HepG2 (cell line): ENCODE measurements around the gene SNN. TPM values are rescaled to one million over a fixed set of nuclear protein-coding genes. Genes with fewer than 3 reads are reported as not detected.

ENCODE experiments used
- CTCF ChIP-seq: sonication (generic); formaldehyde crosslinking; IDR thresholded peaks from 2 replicates; pipeline ENCODE4 v1.5.0; 2020; ENCODE audit warnings: mild to moderate bottlenecking, missing genetic modification reagents, moderate library complexity
- ELF4 ChIP-seq: sonication (generic); formaldehyde crosslinking; IDR thresholded peaks from 2 replicates; pipeline ENCODE4 v1.5.0; 2020; ENCODE audit warnings: missing genetic modification reagents, mild to moderate bottlenecking, moderate library complexity, borderline replicate concordance
- GABPA ChIP-seq, 2 experiments: IDR thresholded peaks; 2 replicates each; pipeline ENCODE4 v1.6.1; 2011 to 2016; ENCODE audit warnings: low read depth in 2 of 2, low read length in 1 of 2, missing biosample characterization in 1 of 2, missing genetic modification characterization in 1 of 2
- MEF2D ChIP-seq: sonication (generic); formaldehyde crosslinking; IDR thresholded peaks from 2 replicates; pipeline ENCODE4 v1.5.1; 2020; ENCODE audit warnings: mild to moderate bottlenecking, missing genetic modification reagents
- MIER2 ChIP-seq: IDR thresholded peaks from 2 replicates; pipeline ENCODE4 v1.6.1; 2016; ENCODE audit warnings: missing biosample characterization, missing genetic modification reagents
- RBM39 ChIP-seq: fragments of 200-400 bp; formaldehyde crosslinking; IDR thresholded peaks from one replicate; pipeline ENCODE4 v1.6.1; 2018; ENCODE audit warnings: antibody characterized with exemption, mild to moderate bottlenecking, low read depth, low read length; ENCODE audit not compliant: poor library complexity, severe bottlenecking
- REPIN1 ChIP-seq: sonication (generic); formaldehyde crosslinking; IDR thresholded peaks from 2 replicates; pipeline ENCODE4 v1.8.0; 2022; ENCODE audit warnings: missing genetic modification reagents, low read depth, mild to moderate bottlenecking, borderline replicate concordance
- ZBTB14 ChIP-seq: sonication (generic); formaldehyde crosslinking; IDR thresholded peaks from 2 replicates; pipeline ENCODE4 v1.4.0; 2020; ENCODE audit warnings: missing genetic modification reagents
- ZBTB33 ChIP-seq: sonication (generic); formaldehyde crosslinking; IDR thresholded peaks from 2 replicates; pipeline ENCODE4 v1.4.0; 2020; ENCODE audit warnings: missing genetic modification reagents
- ZBTB49 ChIP-seq: sonication (generic); formaldehyde crosslinking; IDR thresholded peaks from 2 replicates; pipeline ENCODE4 v1.4.0; 2020; ENCODE audit warnings: missing genetic modification reagents, borderline replicate concordance
- ZFP1 ChIP-seq: IDR thresholded peaks from 2 replicates; pipeline ENCODE4 v1.6.1; 2016
- ZNF17 ChIP-seq: sonication (generic); formaldehyde crosslinking; IDR thresholded peaks from 2 replicates; pipeline ENCODE4 v1.5.0; 2020; ENCODE audit warnings: mild to moderate bottlenecking, missing genetic modification reagents
- ZNF264 ChIP-seq: sonication (generic); formaldehyde crosslinking; IDR thresholded peaks from 2 replicates; pipeline ENCODE4 v1.4.0; 2020; ENCODE audit warnings: missing genetic modification reagents
- ZNF292 ChIP-seq: sonication (generic); formaldehyde crosslinking; IDR thresholded peaks from 2 replicates; pipeline ENCODE4 v1.8.1; 2022; ENCODE audit warnings: mild to moderate bottlenecking, low read depth, missing genetic modification reagents, borderline replicate concordance
- ZNF3 ChIP-seq: IDR thresholded peaks from 2 replicates; pipeline ENCODE4 v1.7.0; 2017; ENCODE audit warnings: inconsistent platforms
- ZNF563 ChIP-seq: sonication (generic); formaldehyde crosslinking; IDR thresholded peaks from 2 replicates; pipeline ENCODE4 v1.8.0; 2022; ENCODE audit warnings: mild to moderate bottlenecking, moderate library complexity, missing genetic modification reagents
- ZNF768 ChIP-seq: sonication (generic); formaldehyde crosslinking; IDR thresholded peaks from 2 replicates; pipeline ENCODE4 v1.4.0; 2020; ENCODE audit warnings: missing genetic modification reagents
- ZSCAN21 ChIP-seq: sonication (generic); formaldehyde crosslinking; IDR thresholded peaks from 2 replicates; pipeline ENCODE4 v1.8.0; 2022; ENCODE audit warnings: mild to moderate bottlenecking, missing genetic modification reagents, moderate library complexity, borderline replicate concordance
- polyA plus RNA-seq, 8 experiments: library from polyadenylated mRNA; depleted of rRNA in 3 of 8; stranded (reverse) in 7 of 8; unstranded in 1 of 8; fragments of >200 nt; fragmentation: Illumina TruSeq in 4 of 8; extraction: Trizol in 4 of 8; gene quantifications; 2 replicates each; pipeline versions ENCODE4 v1.2.1 to v1.2.3, GENCODE V29; 2011 to 2016; ENCODE audit warnings: low read depth in 4 of 8, missing spikeins in 1 of 8, mixed read lengths in 1 of 8; ENCODE audit not compliant: insufficient read depth in 1 of 8
- total RNA-seq, 5 experiments: library from RNA; depleted of rRNA; stranded (reverse); fragments of >200 nt; fragmentation: Illumina TruSeq; extraction: Trizol; gene quantifications; 2 replicates each; pipeline ENCODE4 v1.2.3, GENCODE V29; 2016; ENCODE audit warnings: low read depth in 1 of 5

The SNN gene
- total and polyA plus RNA-seq, 2 of the 13 experiments (the other 11 are each of a cell fraction or from before 2014, with no cell fraction given), result 5.2 to 8.4 TPM

- TF ChIP-seq ZBTB33 (CRISPR knock-in tag), result peak; percentile 84
- peak; percentile 31; the same call in 1 of the 2 replicates for TF ChIP-seq ZNF768 (CRISPR knock-in tag)
- TF ChIP-seq CTCF (CRISPR knock-in tag), result no peak
- no peak for TF ChIP-seq REPIN1 (CRISPR knock-in tag)
- TF ChIP-seq ZNF3, result no peak
- 0 out of 2 replicates have a peak, but pooled peaks have one; percentile 8 for TF ChIP-seq ZBTB14 (CRISPR knock-in tag)
- no peak for TF ChIP-seq ZNF264 (CRISPR knock-in tag)
- no peak for TF ChIP-seq RBM39
- TF ChIP-seq ZNF563 (CRISPR knock-in tag), result 0 out of 2 replicates have a peak, but pooled peaks have one; percentile 11
- TF ChIP-seq ZNF292 (CRISPR knock-in tag), result no peak
- no peak for TF ChIP-seq GABPA (IDR thresholded peaks at IDR 0.05; ENCODE audit: low read depth, low read length)
- no peak for TF ChIP-seq GABPA (CRISPR knock-in tag; IDR thresholded peaks at IDR 0.05; ENCODE audit: low read depth)
- no peak for TF ChIP-seq MIER2 (CRISPR knock-in tag)
- no peak for TF ChIP-seq ZNF17 (CRISPR knock-in tag)
- no peak for TF ChIP-seq ZBTB49 (CRISPR knock-in tag)
- no peak for TF ChIP-seq ZFP1 (CRISPR knock-in tag)
- TF ChIP-seq MEF2D, result no peak
- TF ChIP-seq ELF4 (CRISPR knock-in tag), result no peak
- TF ChIP-seq ZSCAN21 (CRISPR knock-in tag), result 0 out of 2 replicates have a peak, but pooled peaks have one; percentile 11
These were observed 38.9 kb upstream of the SNN start (continued) for GRCh38 chr16:11629071-11630030.
